LNCaP clone FGC (cell line): ENCODE data around the gene GNG5.

Source experiments
- DNase-seq: peaks from one replicate; pipeline ENCODE4 v3.0.0-alpha.2; 2011; ENCODE audit warnings: low read depth
- H3K4me3 ChIP-seq: 2 replicates; pipeline ENCODE4 v1.5.1; 2011; ENCODE audit warnings: mild to moderate bottlenecking, low read depth, low read length, control low read depth
- CTCF ChIP-seq: IDR thresholded peaks from 2 replicates; pipeline ENCODE4 v1.5.1; 2012; ENCODE audit warnings: mild to moderate bottlenecking; ENCODE audit not compliant: control insufficient read depth, insufficient read depth; ENCODE audit errors: extremely low read depth

Gene GNG5

GRCh38 chr1:84506002-84506728, at the start of gene GNG5, which contains the start of gene SPATA1:
GNG5 (minus strand) TSS chr1:84506581; CDS start chr1:84506091, 490 bp downstream.
SPATA1 (plus strand) TSS chr1:84506386; CDS start chr1:84516360, 9,974 bp downstream.
- no peak for TF ChIP-seq CTCF
- peak; percentile 81 for DNase-seq
- peak within 1 kb of the TSS; percentile 85 for H3K4me3 ChIP-seq

- no peak overlapping the region for H3K4me3 ChIP-seq
- no peak for DNase-seq
- TF ChIP-seq CTCF, result no peak
Observed at GRCh38 chr1:84550826-84551225, 44.4 kb upstream of the GNG5 start.

- H3K4me3 ChIP-seq, result peak overlapping the region; percentile 20; the same call in 1 of the 2 replicates
- DNase-seq, result peak; percentile 88
- TF ChIP-seq CTCF, result peak; percentile 76
Observed at GRCh38 chr1:84541679-84542078, 35.3 kb upstream of the GNG5 start.

GRCh38 chr1:84540759-84541158, 34.4 kb upstream of the GNG5 start:
- peak; percentile 71 for DNase-seq
- H3K4me3 ChIP-seq, result no peak overlapping the region
- TF ChIP-seq CTCF, result no peak

GRCh38 chr1:84539972-84540371, 33.6 kb upstream of the GNG5 start:
- no peak overlapping the region for H3K4me3 ChIP-seq
- TF ChIP-seq CTCF, result no peak
- peak; percentile 27 for DNase-seq

GRCh38 chr1:84538599-84538998, 32.2 kb upstream of the GNG5 start:
- no peak overlapping the region for H3K4me3 ChIP-seq
- no peak for TF ChIP-seq CTCF
- DNase-seq, result no peak

- no peak for TF ChIP-seq CTCF
- H3K4me3 ChIP-seq, result no peak overlapping the region
- DNase-seq, result no peak
Observed at GRCh38 chr1:84525779-84526178, 19.4 kb upstream of the GNG5 start.
